Mesenchymal stem cell (in vitro differentiated cells and primary cell): Measurements from ENCODE around the gene ADISSP.
A peak's percentile ranks its signal among the peaks of the same experiment; 100 is the strongest.

Experiments
- DNase-seq: peaks from one replicate; pipeline ENCODE4 v3.0.0-alpha.2; 2013
- H2AFZ ChIP-seq: one replicate; pipeline ENCODE4 v1.6.1; 2013; ENCODE audit warnings: low read depth, mild to moderate bottlenecking, control low read depth, inconsistent platforms, low read length, moderate library complexity
- H2AK5ac ChIP-seq: 2 replicates; pipeline ENCODE4 v1.6.1; 2013; ENCODE audit warnings: low read length, moderate library complexity, mild to moderate bottlenecking, inconsistent platforms; ENCODE audit not compliant: severe bottlenecking
- H2BK120ac ChIP-seq: one replicate; pipeline ENCODE4 v1.6.1; 2013; ENCODE audit warnings: low read depth, mild to moderate bottlenecking, inconsistent platforms, low read length, moderate library complexity
- H2BK12ac ChIP-seq, 2 experiments: one replicate each; pipeline ENCODE4 v1.6.1; 2013; ENCODE audit warnings: inconsistent platforms in 2 of 2, low read length in 2 of 2, mild to moderate bottlenecking in 2 of 2, moderate library complexity in 2 of 2, control low read depth in 1 of 2
- H2BK15ac ChIP-seq: one replicate; pipeline ENCODE4 v1.6.1; 2013; ENCODE audit warnings: mild to moderate bottlenecking, low read depth, inconsistent platforms; ENCODE audit not compliant: poor library complexity, severe bottlenecking
- H2BK5ac ChIP-seq: 2 replicates; pipeline ENCODE4 v1.6.1; 2013; ENCODE audit warnings: low read depth, mild to moderate bottlenecking, low read length, control low read depth, inconsistent platforms; ENCODE audit not compliant: poor library complexity, severe bottlenecking
- H3K14ac ChIP-seq, 2 experiments: one replicate each; pipeline ENCODE4 v1.6.1; 2013; ENCODE audit warnings: inconsistent platforms in 2 of 2, low read length in 2 of 2, control low read depth in 1 of 2, mild to moderate bottlenecking in 1 of 2, moderate library complexity in 1 of 2
- H3K18ac ChIP-seq, 2 experiments: one replicate each; pipeline ENCODE4 v1.6.1; 2013; ENCODE audit warnings: inconsistent platforms in 2 of 2, low read length in 2 of 2, control low read depth in 1 of 2, low read depth in 1 of 2, mild to moderate bottlenecking in 1 of 2
- H3K23ac ChIP-seq, 2 experiments: one replicate each; pipeline ENCODE4 v1.6.1; 2013; ENCODE audit warnings: inconsistent platforms in 2 of 2, low read length in 2 of 2, mild to moderate bottlenecking in 2 of 2, moderate library complexity in 2 of 2, control low read depth in 1 of 2
- H3K27ac ChIP-seq: 2 replicates; pipeline ENCODE4 v1.5.1; 2013; ENCODE audit warnings: mild to moderate bottlenecking, moderate library complexity, low read length, control low read depth, inconsistent platforms; ENCODE audit not compliant: poor library complexity, severe bottlenecking
- H3K27me3 ChIP-seq, 2 experiments: 2 replicates each; pipeline versions ENCODE4 v1.6.1 to v1.7.0; 2013; ENCODE audit warnings: low read length in 2 of 2, mild to moderate bottlenecking in 2 of 2, moderate library complexity in 2 of 2, control low read depth in 1 of 2, inconsistent platforms in 1 of 2; ENCODE audit not compliant: control insufficient read depth in 1 of 2, insufficient read depth in 1 of 2
- H3K36me3 ChIP-seq, 2 experiments: 2 replicates each; pipeline versions ENCODE4 v1.6.1 to v1.7.0; 2013; ENCODE audit warnings: low read length in 2 of 2, control low read depth in 1 of 2, inconsistent platforms in 1 of 2, low read depth in 1 of 2, mild to moderate bottlenecking in 1 of 2; ENCODE audit not compliant: insufficient read depth in 2 of 2, control insufficient read depth in 1 of 2
- H3K4ac ChIP-seq, 2 experiments: one replicate each; pipeline ENCODE4 v1.6.1; 2013; ENCODE audit warnings: inconsistent platforms in 2 of 2, low read length in 2 of 2, mild to moderate bottlenecking in 2 of 2, moderate library complexity in 2 of 2, control low read depth in 1 of 2, low read depth in 1 of 2
- H3K4me1 ChIP-seq: 2 replicates; pipeline ENCODE4 v1.6.1; 2013; ENCODE audit warnings: low read depth, low read length, control low read depth; ENCODE audit not compliant: control insufficient read depth, insufficient read depth
- H3K4me2 ChIP-seq: 2 replicates; pipeline ENCODE4 v1.6.1; 2013; ENCODE audit warnings: low read length, mild to moderate bottlenecking, inconsistent platforms; ENCODE audit not compliant: poor library complexity, severe bottlenecking
- H3K4me3 ChIP-seq, 2 experiments: 2 replicates each; pipeline versions ENCODE4 v1.5.1 to v1.7.0; 2013; ENCODE audit warnings: low read length in 2 of 2, mild to moderate bottlenecking in 2 of 2, control low read depth in 1 of 2, low read depth in 1 of 2; ENCODE audit not compliant: insufficient read depth in 1 of 2
- H3K79me1 ChIP-seq: replicated peaks from 2 replicates; pipeline ENCODE4 v1.6.1; 2013; ENCODE audit warnings: mild to moderate bottlenecking, control low read depth, low read length, inconsistent platforms; ENCODE audit not compliant: poor library complexity, severe bottlenecking
- H3K9ac ChIP-seq: 2 replicates; pipeline ENCODE4 v1.7.0; 2013; ENCODE audit warnings: mild to moderate bottlenecking, low read length, moderate library complexity
- H3K9me3 ChIP-seq: 2 replicates; pipeline ENCODE4 v1.7.0; 2013; ENCODE audit warnings: mild to moderate bottlenecking, low read length; ENCODE audit not compliant: control insufficient read depth
- H4K8ac ChIP-seq: one replicate; pipeline ENCODE4 v1.6.1; 2013; ENCODE audit warnings: inconsistent platforms, mild to moderate bottlenecking, low read length, moderate library complexity
- H4K91ac ChIP-seq: one replicate; pipeline ENCODE4 v1.6.1; 2013; ENCODE audit warnings: mild to moderate bottlenecking, low read length, inconsistent platforms
- WGBS: methylation state at CpG from one replicate; pipeline ENCODE4 v1.1.7; 2013; ENCODE audit warnings: mixed read lengths; 5-methylcytosine and 5-hydroxymethylcytosine counted together

ADISSP gene

DNA sequence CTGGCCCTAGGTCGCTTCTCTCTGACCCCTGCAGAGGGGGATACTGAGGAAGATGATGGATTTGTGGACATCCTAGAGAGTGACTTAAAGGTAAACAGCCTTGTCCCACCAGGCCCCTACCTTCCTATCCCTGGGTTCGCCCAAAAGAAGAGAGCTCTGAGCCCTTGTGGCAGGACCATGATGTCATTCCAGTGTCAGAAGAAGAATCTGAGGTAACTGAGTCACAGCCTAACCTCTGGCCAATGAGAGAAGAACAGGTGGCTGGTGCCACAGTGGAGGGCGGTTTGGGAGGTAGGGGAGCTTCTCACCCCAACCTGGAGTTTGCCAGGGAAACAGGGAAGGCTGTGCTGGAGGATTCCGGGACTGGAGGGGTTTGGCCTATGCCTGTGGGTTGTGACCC lies 33.7 kb upstream of the ADISSP start:
- H3K9ac ChIP-seq: peak overlapping the region; percentile 25
- 97% methylated on average over 3 of the region's 4 CpGs for WGBS
- no peak overlapping the region for H2BK120ac ChIP-seq
- H4K91ac ChIP-seq: no peak overlapping the region
- H3K79me1 ChIP-seq: peaks cover 30% of the 10 kb centered on the region
- no peak overlapping the region for H3K14ac ChIP-seq
- peaks cover 41% of the 10 kb centered on the region for H3K4me1 ChIP-seq
- no peak overlapping the region for H3K23ac ChIP-seq
- H3K4ac ChIP-seq: no peak overlapping the region
- no peak overlapping the region for H2BK5ac ChIP-seq
- H3K9me3 ChIP-seq: no peaks in the 10 kb centered on the region
- H2AK5ac ChIP-seq: no peak overlapping the region
- H2BK15ac ChIP-seq: no peak overlapping the region
- H3K36me3 ChIP-seq: peaks cover 69 to 89% of the 10 kb centered on the region in 2 experiments
- no peaks in the 10 kb centered on the region for H3K27me3 ChIP-seq
- H4K8ac ChIP-seq: no peak overlapping the region
- no peak overlapping the region for H2AFZ ChIP-seq
- no peak overlapping the region for H2BK12ac ChIP-seq
- H3K4me2 ChIP-seq: no peak overlapping the region
- H3K18ac ChIP-seq: no peak overlapping the region
- no peak overlapping the region for H3K4me3 ChIP-seq
- H3K27ac ChIP-seq: no peak overlapping the region
- no peak for DNase-seq

DNA sequence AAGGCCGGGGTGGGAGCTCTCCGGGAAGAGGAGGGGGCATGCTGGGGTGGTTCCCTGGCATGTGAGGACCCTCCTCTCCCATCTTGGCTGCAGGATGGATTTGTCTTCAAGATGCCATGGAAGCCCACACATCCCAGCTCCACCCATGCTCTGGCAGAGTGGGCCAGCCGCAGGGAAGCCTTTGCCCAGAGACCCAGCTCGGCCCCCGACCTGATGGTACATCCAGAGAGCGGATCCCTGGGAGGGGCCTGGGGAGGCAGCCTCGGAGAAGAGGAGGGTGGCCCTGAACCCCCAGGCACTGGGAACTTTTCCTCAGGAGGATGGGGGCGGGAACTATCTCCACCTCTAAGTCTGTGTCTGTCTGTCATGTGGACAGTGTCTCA lies 33.3 kb upstream of the ADISSP start:
- Histone ChIP-seq H3K4me3 (no peak overlapping the region), H3K4me2 (no peak overlapping the region), H3K27me3 (no peaks in the 10 kb centered on the region), H4K91ac (peak overlapping the region; percentile 3), H2AK5ac (no peak overlapping the region), H2BK120ac (no peak overlapping the region), H2BK5ac (no peak overlapping the region), H3K9ac (peak overlapping the region; percentile 25), H3K18ac (no peak overlapping the region), H3K36me3 (peaks cover 69 to 85% of the 10 kb centered on the region in 2 experiments), H2BK15ac (no peak overlapping the region), H3K4ac (no peak overlapping the region), H3K27ac (no peak overlapping the region), H3K79me1 (peaks cover 30% of the 10 kb centered on the region), H3K4me1 (peaks cover 37% of the 10 kb centered on the region), H3K9me3 (no peaks in the 10 kb centered on the region), H3K23ac (no peak overlapping the region), H2AFZ (no peak overlapping the region), H2BK12ac (peak overlapping the region in 1 of 2 experiments; percentile 12), H3K14ac (no peak overlapping the region), H4K8ac (peak overlapping the region; percentile 5)
- DNase-seq: no peak
- over 99% methylated on average over 8 of the region's 8 CpGs for WGBS

DNA sequence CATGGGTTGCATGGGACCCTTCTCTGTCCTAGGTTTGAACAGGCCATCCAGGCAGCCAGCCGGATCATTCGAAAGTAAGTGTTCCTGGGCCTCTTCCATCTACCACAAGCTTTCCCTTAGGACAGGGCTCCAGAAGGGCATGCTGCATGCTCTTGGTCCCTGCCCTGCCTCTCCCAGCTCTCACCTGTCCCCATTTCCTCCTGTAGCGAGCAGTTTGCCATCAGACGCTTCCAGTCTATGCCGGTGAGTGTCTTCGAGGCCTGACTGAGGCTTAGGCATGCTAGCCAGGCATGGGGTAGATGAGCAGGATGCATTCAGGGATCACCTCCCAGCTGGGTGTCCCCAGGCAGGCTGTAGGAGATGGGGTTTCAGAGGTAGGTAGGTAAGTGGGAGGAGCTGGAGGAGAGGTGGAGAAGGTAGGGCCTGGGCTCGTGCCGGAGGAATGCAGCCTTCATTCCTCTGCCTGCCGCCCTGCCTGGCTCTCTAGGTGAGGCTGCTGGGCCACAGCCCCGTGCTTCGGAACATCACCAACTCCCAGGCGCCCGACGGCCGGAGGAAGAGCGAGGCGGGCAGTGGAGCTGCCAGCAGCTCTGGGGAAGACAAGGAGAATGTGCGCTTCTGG lies 32.8 kb upstream of the ADISSP start:
- DNase-seq: no peak
- H3K23ac ChIP-seq: peak overlapping the region in 1 of 2 experiments; percentile 2
- 95% methylated on average over 18 of the region's 18 CpGs for WGBS
- H2BK5ac ChIP-seq: no peak overlapping the region
- H2BK15ac ChIP-seq: no peak overlapping the region
- H3K4me3 ChIP-seq: no peak overlapping the region
- no peak overlapping the region for H3K14ac ChIP-seq
- peak overlapping the region; percentile 3 for H4K91ac ChIP-seq
- no peaks in the 10 kb centered on the region for H3K9me3 ChIP-seq
- H2AK5ac ChIP-seq: peak overlapping the region; percentile 10
- peaks cover 37% of the 10 kb centered on the region for H3K4me1 ChIP-seq
- H3K27ac ChIP-seq: no peak overlapping the region
- H3K9ac ChIP-seq: no peak overlapping the region
- no peak overlapping the region for H3K4me2 ChIP-seq
- peaks cover 65 to 80% of the 10 kb centered on the region in 2 experiments for H3K36me3 ChIP-seq
- H3K18ac ChIP-seq: peak overlapping the region in 1 of 2 experiments; percentile 28
- peak overlapping the region; percentile 66 for H4K8ac ChIP-seq
- no peak overlapping the region for H2BK12ac ChIP-seq
- H2BK120ac ChIP-seq: no peak overlapping the region
- peaks cover 30% of the 10 kb centered on the region for H3K79me1 ChIP-seq
- H3K4ac ChIP-seq: peak overlapping the region in 1 of 2 experiments; percentile 29
- no peaks in the 10 kb centered on the region for H3K27me3 ChIP-seq
- no peak overlapping the region for H2AFZ ChIP-seq

DNA sequence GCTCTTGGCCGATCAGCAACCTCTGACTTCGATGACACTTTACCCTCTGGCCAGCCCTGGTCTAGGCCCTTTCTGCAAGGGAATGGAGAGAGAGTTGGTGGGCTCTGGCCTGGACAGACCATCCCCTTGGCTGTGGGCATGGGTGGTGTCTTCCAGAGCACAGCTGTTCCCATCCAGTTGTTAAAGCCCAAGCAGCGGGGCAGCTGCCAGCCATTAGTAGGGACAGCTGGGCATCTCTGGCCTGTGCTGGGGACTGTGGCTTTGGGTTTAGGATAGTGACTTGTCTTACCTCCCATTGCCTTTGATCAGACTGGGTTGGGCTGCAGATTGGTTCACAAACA lies 31.3 kb upstream of the ADISSP start:
- peak overlapping the region in 1 of 2 experiments; percentile 97 for H3K4me3 ChIP-seq
- H3K4me2 ChIP-seq: no peak overlapping the region
- H3K79me1 ChIP-seq: peaks cover 30% of the 10 kb centered on the region
- peak overlapping the region in 1 of 2 experiments; percentile 32 for H3K4ac ChIP-seq
- H3K23ac ChIP-seq: peak overlapping the region in 1 of 2 experiments; percentile 47
- no peaks in the 10 kb centered on the region for H3K27me3 ChIP-seq
- no peak overlapping the region for H2BK5ac ChIP-seq
- H3K4me1 ChIP-seq: peaks cover 37% of the 10 kb centered on the region
- DNase-seq: no peak
- H3K27ac ChIP-seq: no peak overlapping the region
- peak overlapping the region in 1 of 2 experiments; percentile 94 for H2BK12ac ChIP-seq
- peaks cover 50 to 65% of the 10 kb centered on the region in 2 experiments for H3K36me3 ChIP-seq
- peak overlapping the region; percentile 65 for H2BK15ac ChIP-seq
- peak overlapping the region; percentile 92 for H3K9ac ChIP-seq
- H3K14ac ChIP-seq: peak overlapping the region in 1 of 2 experiments; percentile 12
- peak overlapping the region; percentile 39 for H4K8ac ChIP-seq
- H4K91ac ChIP-seq: peak overlapping the region; percentile 23
- no peaks in the 10 kb centered on the region for H3K9me3 ChIP-seq
- H2BK120ac ChIP-seq: no peak overlapping the region
- WGBS: 100% methylated on average over 3 of the region's 3 CpGs
- peak overlapping the region; percentile 16 to 54 for H3K18ac ChIP-seq
- H2AFZ ChIP-seq: no peak overlapping the region
- peak overlapping the region; percentile 59 for H2AK5ac ChIP-seq
